ENCODE results near the gene ZNF287. TPM values are rescaled to one million over a fixed set of nuclear protein-coding genes. Genes with fewer than 3 reads are reported as not detected.
"Not testable (repeated sequence)": the region's sequence is repeated elsewhere in the genome, so short reads cannot be mapped to it uniquely, and the experiment has no call there.

ZNF287 gene
- total RNA-seq, 1 donor from 2014 or later = 13.9 TPM

- Mint-ChIP-seq H3K4me3 (no peak overlapping the region), H3K27ac (no peak overlapping the region), H3K36me3 (no peaks in the 10 kb centered on the region), H3K9me3 (no peaks in the 10 kb centered on the region), H3K27me3 (ENCODE audit: low read depth) (peaks cover 46% of the 10 kb centered on the region), H3K4me1 (no peaks in the 10 kb centered on the region)
- TF ChIP-seq CTCF (IDR thresholded peaks at IDR 0.05; ENCODE audit: unreplicated experiment) = no peak
- DNase-seq (ENCODE audit: low spot score in 2 of 2, unreplicated experiment in 2 of 2) = no peak
Observed at GRCh38 chr17:16527298-16527697, 41.7 kb downstream of the ZNF287 start.

- not testable (repeated sequence) for H3K4me3 Mint-ChIP-seq; H3K27ac Mint-ChIP-seq; DNase-seq (ENCODE audit: low spot score in 2 of 2, unreplicated experiment in 2 of 2); H3K36me3 Mint-ChIP-seq; H3K4me1 Mint-ChIP-seq; H3K9me3 Mint-ChIP-seq
- H3K27me3 Mint-ChIP-seq (ENCODE audit: low read depth) = peaks cover 35% of the 10 kb centered on the region
Observed at GRCh38 chr17:16525556-16525955, 43.4 kb downstream of the ZNF287 start.

- peaks cover 11% of the 10 kb centered on the region for H3K4me1 Mint-ChIP-seq
- no peaks in the 10 kb centered on the region for H3K36me3 Mint-ChIP-seq
- H3K27ac Mint-ChIP-seq = no peak overlapping the region
- H3K4me3 Mint-ChIP-seq = no peak overlapping the region
- peaks cover 21% of the 10 kb centered on the region for H3K27me3 Mint-ChIP-seq (ENCODE audit: low read depth)
- peak; percentile 81 for TF ChIP-seq CTCF (IDR thresholded peaks at IDR 0.05; ENCODE audit: unreplicated experiment)
- DNase-seq (ENCODE audit: low spot score in 2 of 2, unreplicated experiment in 2 of 2) = peak; percentile 31 to 72
- H3K9me3 Mint-ChIP-seq = no peaks in the 10 kb centered on the region
Observed at GRCh38 chr17:16521070-16521727, 47.8 kb downstream of the ZNF287 start.

- no peak for TF ChIP-seq CTCF (IDR thresholded peaks at IDR 0.05; ENCODE audit: unreplicated experiment)
- H3K4me1 Mint-ChIP-seq = peaks cover 11% of the 10 kb centered on the region
- no peak for DNase-seq (ENCODE audit: low spot score in 2 of 2, unreplicated experiment in 2 of 2)
- no peaks in the 10 kb centered on the region for H3K36me3 Mint-ChIP-seq
- H3K27ac Mint-ChIP-seq = no peak overlapping the region
- peaks cover 24% of the 10 kb centered on the region for H3K27me3 Mint-ChIP-seq (ENCODE audit: low read depth)
- no peak overlapping the region for H3K4me3 Mint-ChIP-seq
- H3K9me3 Mint-ChIP-seq = no peaks in the 10 kb centered on the region
Observed at GRCh38 chr17:16519021-16519420, 50.0 kb downstream of the ZNF287 start.

GRCh38 chr17:16517477-16517876, 51.5 kb downstream of the ZNF287 start:
- Mint-ChIP-seq H3K27ac (no peak overlapping the region), H3K4me1 (peaks cover 11% of the 10 kb centered on the region), H3K36me3 (no peaks in the 10 kb centered on the region), H3K27me3 (ENCODE audit: low read depth) (peaks cover 24% of the 10 kb centered on the region), H3K9me3 (no peaks in the 10 kb centered on the region), H3K4me3 (no peak overlapping the region)
- TF ChIP-seq CTCF (IDR thresholded peaks at IDR 0.05; ENCODE audit: unreplicated experiment) = no peak
- DNase-seq (ENCODE audit: low spot score in 2 of 2, unreplicated experiment in 2 of 2) = no peak

GRCh38 chr17:16516594-16517051, 52.4 kb downstream of the ZNF287 start:
- peak in 1 of 2 experiments; percentile 47 for DNase-seq (ENCODE audit: low spot score in 2 of 2, unreplicated experiment in 2 of 2)

More at GRCh38 chr17:16516594-16517051, 52.4 kb downstream of the ZNF287 start:
- Mint-ChIP-seq H3K36me3 (no peaks in the 10 kb centered on the region), H3K4me1 (peaks cover 11% of the 10 kb centered on the region), H3K4me3 (peak overlapping the region; percentile 38), H3K9me3 (no peaks in the 10 kb centered on the region), H3K27ac (peak overlapping the region; percentile 10), H3K27me3 (ENCODE audit: low read depth) (peaks cover 24% of the 10 kb centered on the region)
- TF ChIP-seq CTCF (IDR thresholded peaks at IDR 0.05; ENCODE audit: unreplicated experiment) = no peak
